NCI-H345 treated with DMSO at 0.1 percent for 48 hours (cell line): ENCODE measurements around the gene ITGB3BP.
"Not testable (repeated sequence)": the region's sequence is repeated elsewhere in the genome, so short reads cannot be mapped to it uniquely, and the experiment has no call there.

Experiments
- DNase-seq: peaks from one replicate; lab custom pipeline; 2025; ENCODE audit not compliant: unreplicated experiment; lab: John Stamatoyannopoulos, UW

ITGB3BP gene

DNA sequence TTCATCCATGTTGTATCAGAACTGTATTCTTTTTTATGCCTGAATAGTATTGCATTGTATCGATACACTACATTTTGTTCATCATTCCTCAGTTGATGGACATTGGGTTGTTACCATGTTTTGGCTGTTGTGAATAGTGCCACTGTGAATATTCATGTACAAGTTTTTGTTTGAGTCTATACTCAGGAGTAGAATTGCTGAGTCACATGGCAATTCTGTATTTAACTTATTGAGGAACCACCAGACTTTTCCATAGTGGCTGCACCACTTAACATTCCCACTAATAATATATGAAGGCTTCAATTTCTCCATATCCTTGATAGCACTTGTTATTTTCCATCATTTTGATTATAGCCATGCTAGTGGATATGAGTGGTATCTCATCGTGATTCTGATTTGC is 99.4 kb downstream of the ITGB3BP start:
- no peak for DNase-seq

DNA sequence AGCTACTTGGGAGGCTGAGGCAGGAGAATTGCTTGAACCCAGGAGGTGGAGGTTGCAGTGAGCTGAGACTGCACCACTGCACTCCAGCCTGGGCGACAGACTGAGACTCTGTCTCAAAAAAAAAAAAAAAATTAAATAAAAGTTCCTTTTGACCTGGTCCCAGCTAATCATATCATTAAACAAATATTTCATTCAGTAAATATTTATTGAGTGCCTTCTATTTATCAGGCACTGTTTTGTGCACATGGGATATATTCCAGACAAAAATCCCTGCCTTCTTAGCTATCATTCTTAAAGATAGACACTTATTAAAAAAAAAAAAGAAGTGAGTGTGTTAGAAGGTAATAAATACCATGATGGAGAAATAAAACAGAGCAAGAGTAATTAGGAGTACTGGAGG is 102.3 kb downstream of the ITGB3BP start:
- DNase-seq: not testable (repeated sequence)

DNA sequence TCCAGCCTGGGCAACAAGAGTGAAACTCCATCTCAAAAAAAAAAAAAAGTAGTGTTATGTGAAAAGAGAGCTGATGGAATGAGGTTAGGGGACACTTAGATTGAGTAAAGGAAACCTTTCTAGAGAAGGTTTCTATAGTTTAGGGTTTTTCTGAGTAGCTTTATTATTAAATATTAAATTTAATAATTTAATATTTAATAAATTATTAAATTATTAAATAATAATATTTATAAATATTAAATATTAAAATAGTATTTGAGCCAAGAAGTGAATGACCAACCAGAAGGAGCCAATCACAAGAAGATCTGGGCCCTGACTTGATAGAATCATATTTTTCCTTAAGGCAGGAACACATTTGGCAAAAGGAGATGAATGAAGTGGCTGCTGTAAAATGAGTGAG is 104.9 kb downstream of the ITGB3BP start:
- no peak for DNase-seq

DNA sequence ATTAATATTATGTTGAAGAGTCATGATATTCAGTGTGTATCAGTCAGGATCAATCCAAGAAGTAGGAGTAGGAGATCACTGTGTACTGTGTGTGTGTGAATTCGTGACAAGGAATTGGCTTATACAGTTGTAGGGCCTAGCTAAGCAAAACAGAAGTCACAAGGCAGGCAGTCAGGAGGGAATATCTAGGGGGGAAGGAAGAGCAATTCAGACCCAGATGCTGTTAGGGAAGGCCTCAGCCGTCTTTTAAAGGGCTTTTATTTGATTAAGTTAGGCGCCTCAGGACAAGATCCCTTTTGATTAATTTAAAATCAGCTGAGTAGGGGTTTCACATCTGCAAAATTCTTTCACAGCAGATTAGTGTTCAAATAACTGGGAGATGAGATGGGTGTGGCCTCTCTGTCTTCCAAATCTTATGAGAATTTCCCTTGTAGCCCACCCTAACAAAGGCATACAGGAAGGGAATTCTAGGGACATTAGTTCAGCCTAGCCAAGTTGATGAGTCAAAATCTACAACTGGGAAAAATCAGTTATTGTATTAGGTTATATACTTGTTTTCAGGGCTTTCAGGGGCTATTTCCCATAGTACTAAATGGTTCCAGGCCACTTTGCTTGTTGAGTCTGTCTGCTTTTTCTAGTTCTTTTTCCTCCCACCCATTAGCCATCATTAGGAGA is 108.2 kb downstream of the ITGB3BP start:
- DNase-seq: no peak

DNA sequence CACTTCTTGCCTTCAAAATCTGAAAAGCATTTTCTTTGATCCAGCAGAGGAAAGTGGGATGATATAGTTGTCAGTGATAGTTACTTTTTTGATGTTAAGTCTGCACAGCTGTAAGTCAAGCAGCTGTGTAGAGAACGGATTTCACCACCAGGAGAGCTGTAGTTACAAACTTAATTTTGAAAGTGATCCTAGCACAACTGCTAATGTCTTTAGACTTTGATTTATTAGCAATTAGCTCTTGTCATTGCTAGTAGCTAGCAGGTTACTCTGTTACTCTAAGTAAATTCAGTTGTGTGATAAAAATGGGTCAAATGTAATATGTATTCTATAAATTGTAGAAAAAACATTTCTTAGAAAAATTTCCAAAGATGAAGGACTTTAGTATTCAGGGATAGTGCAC is 109.6 kb downstream of the ITGB3BP start:
- no peak for DNase-seq

DNA sequence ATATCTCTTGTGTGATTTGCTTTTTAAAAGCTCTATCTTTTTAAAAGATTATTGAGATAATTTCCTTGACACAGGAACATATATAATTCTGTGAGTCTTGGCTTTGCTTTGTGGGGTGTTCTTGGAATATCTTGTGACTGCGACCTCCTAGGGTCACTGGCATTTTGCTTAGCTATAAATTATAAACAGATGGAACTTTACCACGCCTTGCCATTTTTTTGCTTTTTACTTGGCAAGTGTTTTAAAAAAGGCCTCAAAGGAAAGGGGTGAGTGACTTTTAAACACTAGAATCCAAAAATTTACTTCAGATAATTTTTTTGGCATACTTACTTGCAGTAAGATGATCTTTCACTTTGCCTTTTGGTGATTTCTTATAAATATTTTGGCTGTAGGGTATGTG is 112.0 kb downstream of the ITGB3BP start:
- DNase-seq: no peak

DNA sequence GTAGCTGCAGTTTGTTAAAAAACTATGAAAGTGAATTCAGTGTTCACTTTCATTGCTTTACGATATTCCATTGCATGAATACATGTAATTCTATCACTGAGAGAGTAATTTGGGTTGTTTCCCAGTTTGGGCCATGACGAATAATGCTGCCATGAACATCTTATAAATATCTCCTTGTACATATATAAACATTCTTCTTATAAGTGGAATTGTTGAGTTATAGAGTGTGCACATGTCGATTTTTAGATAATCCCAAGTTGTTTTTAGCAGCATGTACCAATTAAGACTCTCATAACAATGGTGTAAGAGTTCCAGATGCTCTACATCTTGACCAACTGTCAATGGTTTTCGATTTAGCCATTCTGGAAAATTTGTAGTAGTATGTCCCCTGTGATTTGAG is 114.7 kb downstream of the ITGB3BP start:
- DNase-seq: no peak

DNA sequence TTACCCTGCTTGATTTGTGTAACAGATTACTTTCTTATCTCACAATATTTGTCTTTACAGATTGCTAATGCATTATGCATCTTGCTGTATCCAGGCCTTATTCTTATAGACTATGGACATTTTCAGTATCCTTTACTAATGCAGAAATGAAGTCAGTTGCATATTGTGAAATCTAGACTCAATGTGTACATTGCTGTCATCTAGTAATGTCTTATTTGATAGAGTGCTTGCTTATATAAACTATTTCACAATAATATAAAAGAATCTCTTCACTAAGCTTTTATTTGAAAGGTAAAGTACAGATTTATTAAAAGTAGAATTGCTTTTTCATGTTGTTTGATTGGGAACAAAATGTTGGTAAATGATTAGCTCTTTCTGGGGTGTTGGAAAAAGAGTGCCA is 116.0 kb downstream of the ITGB3BP start:
- no peak for DNase-seq

- no peak for DNase-seq
Observed at GRCh38 chr1:63405987-63406386, 117.0 kb downstream of the ITGB3BP start.

DNA sequence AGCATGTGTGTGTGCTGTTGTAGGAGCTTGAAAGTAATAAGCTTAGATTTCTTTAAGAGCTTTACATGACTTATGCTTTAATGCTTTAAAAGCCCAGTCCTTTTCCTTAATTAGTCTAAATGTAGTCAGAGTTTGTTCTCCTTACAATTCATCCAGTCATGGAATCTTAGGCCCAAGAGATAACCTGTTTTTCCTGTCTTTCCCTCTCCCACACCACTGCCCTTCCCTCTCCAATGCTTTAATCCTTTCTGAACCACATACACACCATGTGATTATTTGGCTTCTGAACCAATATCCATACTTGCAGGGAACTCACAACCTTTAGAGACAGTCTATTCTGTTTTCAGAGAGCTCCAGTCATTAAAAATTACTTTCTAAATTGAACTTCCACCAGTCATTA is 118.0 kb downstream of the ITGB3BP start:
- no peak for DNase-seq

DNA sequence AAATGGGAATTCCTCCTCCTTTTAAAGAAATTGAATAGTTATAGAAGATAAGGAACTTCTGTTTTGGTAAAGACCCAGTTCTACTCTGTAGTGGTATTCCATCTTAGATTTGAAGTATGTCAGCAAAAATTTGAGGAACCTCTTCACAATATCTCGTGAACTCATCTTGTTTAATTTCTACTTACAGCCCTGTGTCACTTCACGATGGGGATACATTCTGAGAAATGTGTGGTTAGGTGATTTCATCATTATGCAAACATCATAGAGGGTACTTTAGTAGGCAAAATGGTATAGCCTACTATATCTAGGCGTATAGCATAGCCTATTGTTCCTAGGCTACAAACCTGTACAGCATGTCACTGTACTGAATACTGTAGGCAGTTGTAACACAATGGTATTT is 119.6 kb downstream of the ITGB3BP start:
- DNase-seq: no peak

DNA sequence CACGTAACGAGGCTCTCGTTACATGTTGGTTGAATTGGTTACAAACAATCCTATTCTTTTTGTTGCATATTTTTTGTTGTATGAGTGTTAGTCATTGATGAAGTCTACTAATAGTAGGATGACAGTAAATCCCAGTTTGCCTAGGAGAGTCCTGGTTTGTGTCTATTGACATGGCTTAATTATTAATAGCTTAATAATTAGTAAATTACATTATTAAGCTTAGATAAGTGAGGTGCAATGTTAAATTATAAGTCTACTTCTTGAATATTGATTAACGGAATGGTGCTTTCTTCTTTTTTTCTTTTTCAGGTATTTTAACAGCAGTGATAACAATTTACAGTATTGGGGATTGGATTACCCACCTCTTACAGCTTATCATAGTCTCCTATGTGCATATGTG is 121.1 kb downstream of the ITGB3BP start:
- no peak for DNase-seq
